ENCODE data around the gene PDIA4.

PDIA4 gene

DNA sequence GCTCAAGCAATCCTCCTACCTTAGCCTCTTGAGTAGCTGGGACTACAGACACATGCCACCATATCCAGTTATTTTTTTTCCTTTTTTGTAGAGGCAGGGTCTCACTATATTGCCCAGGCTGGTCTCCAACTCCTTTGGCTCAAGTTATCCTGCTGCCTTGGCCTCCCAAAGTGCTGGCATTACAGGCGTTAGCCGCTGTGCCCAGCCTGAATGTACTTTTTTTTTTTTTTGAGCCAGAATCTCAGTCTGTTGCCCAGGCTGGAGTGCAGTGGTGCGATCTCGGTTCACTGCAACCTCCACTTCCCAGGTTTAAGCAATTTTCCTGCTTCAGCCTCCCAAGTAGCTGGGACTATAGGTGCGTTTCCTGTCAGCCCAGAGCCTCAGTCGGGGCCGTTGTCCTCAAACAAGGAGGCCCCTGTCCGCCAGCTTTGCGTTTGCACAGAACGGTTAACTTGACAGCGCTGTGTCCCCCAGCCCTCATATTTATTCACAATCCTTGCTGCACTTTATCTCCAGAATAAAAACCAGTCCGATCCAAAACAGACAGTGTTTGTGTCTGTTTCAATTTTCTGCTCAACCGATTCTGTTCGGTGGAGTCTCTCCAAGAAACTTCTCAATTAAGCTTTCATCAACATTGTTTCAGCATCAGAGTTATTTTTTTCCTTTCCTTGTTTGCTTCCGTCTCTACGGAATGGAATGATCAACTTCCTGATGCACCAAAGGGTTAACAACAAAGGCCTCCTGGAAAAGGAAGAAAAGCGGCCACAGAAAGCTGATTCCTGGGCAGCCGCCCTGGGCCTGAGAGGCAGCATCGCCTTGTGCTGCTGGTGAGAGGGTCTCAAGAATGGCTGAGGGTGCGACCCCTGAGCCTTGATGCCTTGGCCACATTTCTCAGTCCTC, 64.5 kb downstream of the PDIA4 start:
- peak; percentile 77 for DNase-seq

DNA sequence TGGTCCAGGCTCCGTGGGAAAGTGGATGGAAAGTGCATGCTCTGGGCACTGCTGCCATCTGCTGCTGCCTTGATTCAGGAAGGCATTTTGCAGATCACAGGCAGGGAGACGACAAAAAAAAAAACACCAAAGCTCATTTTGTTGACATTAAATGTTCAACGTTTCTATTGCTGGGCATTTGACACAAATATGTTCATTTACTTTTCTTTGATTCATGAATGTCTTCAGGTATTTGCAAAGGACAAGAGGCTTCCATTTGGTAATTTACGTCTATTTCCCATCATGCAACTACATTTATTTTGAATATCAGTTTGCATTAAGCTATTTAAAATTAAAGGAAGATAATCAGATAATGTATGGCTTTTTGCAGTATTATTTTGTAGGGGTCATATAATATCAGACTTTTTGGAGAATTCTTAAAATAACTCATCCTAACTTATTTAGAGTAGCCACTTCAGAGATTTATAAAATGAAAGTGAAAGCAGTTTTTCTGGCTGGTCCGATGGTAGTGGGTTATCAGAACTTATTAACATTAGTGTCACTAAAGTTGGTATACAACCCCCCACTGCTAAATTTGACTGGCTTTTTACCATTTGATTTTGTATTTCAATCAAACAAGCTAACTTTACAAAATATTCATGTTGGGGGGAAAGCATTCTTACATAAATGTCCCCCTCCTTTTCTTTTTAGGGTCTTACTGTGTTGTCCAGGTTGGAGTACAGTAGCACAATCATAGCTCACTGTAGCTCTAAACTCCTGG, 65.3 kb downstream of the PDIA4 start:
- peak; percentile 98 for DNase-seq

DNA sequence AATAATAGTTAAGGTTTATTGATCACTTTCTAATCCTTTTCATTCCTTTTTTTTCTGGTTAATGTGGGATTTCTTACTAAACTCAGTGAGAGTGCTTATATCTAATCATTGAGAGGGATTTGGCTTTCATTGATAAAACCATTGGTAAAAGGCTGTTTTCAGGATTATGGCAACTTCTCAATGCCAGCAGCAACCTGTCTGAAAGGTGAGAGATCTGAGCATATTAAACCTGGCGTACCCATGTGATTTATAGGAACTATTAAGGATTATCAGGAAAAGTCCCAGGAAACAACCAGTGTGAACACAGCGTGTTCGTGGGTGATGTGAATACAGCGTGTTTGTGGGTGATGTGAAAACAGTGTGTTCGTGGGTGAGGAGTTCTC, 65.9 kb downstream of the PDIA4 start:
- no peak for DNase-seq

DNA sequence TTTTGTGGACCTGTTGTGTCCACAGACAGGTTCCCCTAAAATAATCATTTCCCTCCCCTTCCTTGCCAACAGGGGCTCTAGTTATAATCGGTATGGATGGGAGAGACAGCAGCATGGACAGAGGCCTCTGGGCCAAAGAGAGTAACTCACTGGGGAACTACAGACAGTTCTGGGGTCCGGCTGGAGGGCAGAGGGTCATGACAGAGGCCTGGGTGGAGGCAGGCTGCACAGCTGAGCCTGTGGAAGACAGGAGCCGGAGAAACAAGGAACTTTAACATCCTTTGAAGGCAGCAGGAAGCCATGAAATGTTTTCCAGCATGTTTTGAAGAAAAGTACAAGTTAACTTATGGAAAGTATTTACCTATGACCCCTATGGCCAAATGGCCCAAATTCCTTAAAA, 68.6 kb downstream of the PDIA4 start:
- DNase-seq, result no peak

DNA sequence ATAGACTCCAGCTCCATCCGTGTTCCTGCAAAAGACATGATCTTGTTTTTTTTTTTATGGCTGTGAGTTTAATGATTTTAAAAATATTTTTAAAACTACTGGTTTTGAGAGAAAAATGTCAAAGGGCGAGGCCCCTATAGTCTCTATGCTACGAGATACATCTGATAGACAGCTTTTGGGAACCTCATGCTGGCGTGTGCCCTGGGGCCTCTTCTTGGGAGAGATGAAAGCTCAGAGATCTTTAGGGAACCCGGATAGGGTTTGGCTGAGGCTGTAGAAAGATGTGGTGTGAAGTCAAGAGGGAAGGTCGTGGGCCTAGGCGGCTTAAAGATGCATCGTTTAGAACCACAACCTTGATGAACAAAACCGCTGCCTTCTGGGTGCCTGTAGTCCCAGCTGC, 70.2 kb downstream of the PDIA4 start:
- DNase-seq, result no peak

DNA sequence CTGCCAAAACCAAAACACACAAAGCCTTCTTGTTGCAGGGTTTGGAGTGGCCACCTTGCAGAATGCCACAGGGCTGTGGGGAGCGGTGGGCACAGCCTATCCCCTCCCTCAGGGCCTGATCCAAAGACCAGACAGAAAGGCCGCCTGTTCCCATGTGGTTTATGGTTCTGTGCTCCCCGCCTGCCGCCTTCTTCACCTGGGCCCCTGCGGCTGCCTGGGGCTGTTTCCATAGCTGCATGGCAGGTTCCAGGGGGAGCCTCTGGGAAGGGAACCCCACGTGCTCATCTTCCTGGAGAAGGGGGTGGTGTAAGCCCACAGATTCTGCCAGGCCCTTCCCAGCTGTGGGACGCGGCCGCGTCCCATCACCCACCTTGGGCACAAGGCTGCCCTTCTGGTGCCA, 73.5 kb downstream of the PDIA4 start:
- no peak for DNase-seq

DNA sequence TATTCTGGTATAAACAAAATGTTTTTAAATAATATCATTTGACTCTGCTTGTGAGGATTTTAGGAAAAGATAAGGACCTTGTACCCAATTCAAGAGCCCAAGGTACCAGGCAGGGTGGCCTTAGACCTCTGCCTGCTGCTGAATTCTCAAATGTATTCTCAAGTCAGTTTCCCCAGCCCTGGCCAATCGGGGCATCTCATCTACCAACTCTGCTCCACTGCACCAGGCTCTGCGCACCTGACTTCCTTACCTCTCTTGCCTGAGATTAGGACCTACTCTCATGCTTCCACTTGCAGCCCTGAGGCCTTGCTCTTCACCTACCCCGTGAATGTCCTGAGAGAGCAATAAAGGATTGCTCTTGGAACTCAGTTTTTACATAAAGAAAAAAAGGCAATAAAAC, 74.6 kb downstream of the PDIA4 start:
- no peak for DNase-seq

Measured in DMS 273 treated with DMSO at 0.1 percent for 48 hours (cell line).